Measurements from ENCODE around the gene PTPN3.

Gene PTPN3

GRCh38 chr9:109506097-109506712, 8.1 kb upstream of the PTPN3 start:
- DNase-seq (ENCODE audit: low spot score): no peak

GRCh38 chr9:109504689-109505088, 6.6 kb upstream of the PTPN3 start:
- DNase-seq (ENCODE audit: low spot score): no peak

GRCh38 chr9:109500421-109500974, 2.4 kb upstream of the PTPN3 start:
- DNase-seq (ENCODE audit: low spot score): no peak

GRCh38 chr9:109499631-109500410, 1.7 kb upstream of the PTPN3 start:
- no peak for DNase-seq (ENCODE audit: low spot score)

GRCh38 chr9:109499093-109499630, 1.1 kb upstream of the PTPN3 start:
- DNase-seq (ENCODE audit: low spot score): no peak

- DNase-seq (ENCODE audit: low spot score): no peak
Observed at GRCh38 chr9:109497226-109498153, 617 bp downstream of the PTPN3 start.

- no peak for DNase-seq (ENCODE audit: low spot score)
Observed at GRCh38 chr9:109496841-109497225, 1.3 kb downstream of the PTPN3 start.

GRCh38 chr9:109496218-109496617, 1.9 kb downstream of the PTPN3 start:
- DNase-seq (ENCODE audit: low spot score): no peak

GRCh38 chr9:109493648-109494047, 4.5 kb downstream of the PTPN3 start:
- DNase-seq (ENCODE audit: low spot score): no peak

GRCh38 chr9:109491590-109491989, 6.5 kb downstream of the PTPN3 start:
- no peak for DNase-seq (ENCODE audit: low spot score)

- no peak for DNase-seq (ENCODE audit: low spot score)
Observed at GRCh38 chr9:109488791-109489492, 9.2 kb downstream of the PTPN3 start.

GRCh38 chr9:109488351-109488750, 9.8 kb downstream of the PTPN3 start:
- no peak for DNase-seq (ENCODE audit: low spot score)

GRCh38 chr9:109487247-109487646, 10.9 kb downstream of the PTPN3 start:
- DNase-seq (ENCODE audit: low spot score): no peak

- no peak for DNase-seq (ENCODE audit: low spot score)
Observed at GRCh38 chr9:109483744-109484429, 14.2 kb downstream of the PTPN3 start.

GRCh38 chr9:109482391-109482916, 15.7 kb downstream of the PTPN3 start:
- no peak for DNase-seq (ENCODE audit: low spot score)

- DNase-seq (ENCODE audit: low spot score): no peak
Observed at GRCh38 chr9:109481856-109482255, 16.3 kb downstream of the PTPN3 start.

GRCh38 chr9:109479822-109480221, 18.3 kb downstream of the PTPN3 start:
- no peak for DNase-seq (ENCODE audit: low spot score)

- no peak for DNase-seq (ENCODE audit: low spot score)
Observed at GRCh38 chr9:109478665-109479380, 19.3 kb downstream of the PTPN3 start.

GRCh38 chr9:109478051-109478563, 20.0 kb downstream of the PTPN3 start:
- DNase-seq (ENCODE audit: low spot score): no peak

Measured in germinal center (tissue), 1 donor.